Stimulated activated CD4-positive, alpha-beta T cell treated with anti-CD3 and anti-CD28 coated beads, TNF-alpha, amount 100 ng/mL, for 4 hours (primary cell): ENCODE measurements around the gene CYP2E1.
"Not testable (repeated sequence)": the region's sequence is repeated elsewhere in the genome, so short reads cannot be mapped to it uniquely, and the experiment has no call there.

ENCODE experiments used
- DNase-seq, 3 experiments: peaks; one replicate each; pipeline ENCODE4 v3.0.0-alpha.2; 2020; ENCODE audit warnings: low read depth in 3 of 3

CYP2E1 gene

GRCh38 chr10:133526957-133527588 is at the start of gene CYP2E1:
TSS of gene CYP2E1 (plus strand) at chr10:133527363. CDS start at chr10:133527396, 33 bp downstream.
- DNase-seq, result no peak

- no peak for DNase-seq
Observed at GRCh38 chr10:133481086-133481643, 46.0 kb upstream of the CYP2E1 start.

- no peak for DNase-seq
Observed at GRCh38 chr10:133481657-133482056, 45.5 kb upstream of the CYP2E1 start.

GRCh38 chr10:133484818-133485217 is 42.3 kb upstream of the CYP2E1 start:
- DNase-seq, result no peak

GRCh38 chr10:133487085-133487484 is 40.1 kb upstream of the CYP2E1 start:
- DNase-seq, result no peak

GRCh38 chr10:133488354-133488753 is 38.8 kb upstream of the CYP2E1 start:
- no peak for DNase-seq

- no peak for DNase-seq
Observed at GRCh38 chr10:133489816-133490588, 37.2 kb upstream of the CYP2E1 start.

- not testable (repeated sequence) for DNase-seq
Observed at GRCh38 chr10:133493562-133493961, 33.6 kb upstream of the CYP2E1 start.

GRCh38 chr10:133497363-133497762 is 29.8 kb upstream of the CYP2E1 start:
- DNase-seq, result not testable (repeated sequence)

GRCh38 chr10:133499176-133499575 is 28.0 kb upstream of the CYP2E1 start:
- DNase-seq, result not testable (repeated sequence)

GRCh38 chr10:133500897-133501296 is 26.3 kb upstream of the CYP2E1 start:
- not testable (repeated sequence) for DNase-seq

GRCh38 chr10:133509700-133510099 is 17.5 kb upstream of the CYP2E1 start:
- DNase-seq, result no peak

GRCh38 chr10:133511408-133511807 is 15.8 kb upstream of the CYP2E1 start:
- no peak for DNase-seq

- no peak for DNase-seq
Observed at GRCh38 chr10:133511907-133512528, 15.1 kb upstream of the CYP2E1 start.

- DNase-seq, result no peak
Observed at GRCh38 chr10:133515471-133515870, 11.7 kb upstream of the CYP2E1 start.

- DNase-seq, result no peak
Observed at GRCh38 chr10:133516057-133516456, 11.1 kb upstream of the CYP2E1 start.

- not testable (repeated sequence) for DNase-seq
Observed at GRCh38 chr10:133518517-133518916, 8.6 kb upstream of the CYP2E1 start.

- peak; percentile 84 to 95 (median 85) for DNase-seq
Observed at GRCh38 chr10:133520193-133520738, 6.9 kb upstream of the CYP2E1 start.

GRCh38 chr10:133523631-133524203 is 3.4 kb upstream of the CYP2E1 start:
- no peak for DNase-seq

- no peak for DNase-seq
Observed at GRCh38 chr10:133525444-133525843, 1.7 kb upstream of the CYP2E1 start.

- no peak for DNase-seq
Observed at GRCh38 chr10:133527771-133528271, 658 bp downstream of the CYP2E1 start.
